Lower leg skin (tissue), 3 donors: ENCODE measurements around the gene GAN.

Experiments
- CTCF ChIP-seq, 3 donors: fragments of 450-650 bp; IDR thresholded peaks; one replicate each; pipeline ENCODE4 v1.5.1; 2016; ENCODE audit warnings: antibody characterized with exemption in 3 of 3, mild to moderate bottlenecking in 3 of 3, moderate library complexity in 2 of 3
- POLR2A ChIP-seq, 2 donors: fragments of 450-650 bp; IDR thresholded peaks; one replicate each; pipeline ENCODE4 v1.6.1; 2016 to 2017; ENCODE audit warnings: antibody characterized with exemption in 2 of 2, mild to moderate bottlenecking in 1 of 2, moderate library complexity in 1 of 2

GRCh38 chr16:81369888-81370504 is 55.2 kb downstream of the GAN start:
- TF ChIP-seq CTCF (IDR thresholded peaks at IDR 0.05), result no peak
- no peak for TF ChIP-seq POLR2A (IDR thresholded peaks at IDR 0.05)
